Activated CD8-positive, alpha-beta memory T cell treated with anti-CD3 and anti-CD28 coated beads, Interleukin-2, amount 50 U/mL, for 1 hour (primary cell): Measurements from ENCODE around the gene DLK1.

ENCODE experiments used
- DNase-seq: peaks from one replicate; pipeline ENCODE4 v3.0.0-alpha.2; 2020; ENCODE audit errors: extremely low read depth

Gene DLK1

DNA sequence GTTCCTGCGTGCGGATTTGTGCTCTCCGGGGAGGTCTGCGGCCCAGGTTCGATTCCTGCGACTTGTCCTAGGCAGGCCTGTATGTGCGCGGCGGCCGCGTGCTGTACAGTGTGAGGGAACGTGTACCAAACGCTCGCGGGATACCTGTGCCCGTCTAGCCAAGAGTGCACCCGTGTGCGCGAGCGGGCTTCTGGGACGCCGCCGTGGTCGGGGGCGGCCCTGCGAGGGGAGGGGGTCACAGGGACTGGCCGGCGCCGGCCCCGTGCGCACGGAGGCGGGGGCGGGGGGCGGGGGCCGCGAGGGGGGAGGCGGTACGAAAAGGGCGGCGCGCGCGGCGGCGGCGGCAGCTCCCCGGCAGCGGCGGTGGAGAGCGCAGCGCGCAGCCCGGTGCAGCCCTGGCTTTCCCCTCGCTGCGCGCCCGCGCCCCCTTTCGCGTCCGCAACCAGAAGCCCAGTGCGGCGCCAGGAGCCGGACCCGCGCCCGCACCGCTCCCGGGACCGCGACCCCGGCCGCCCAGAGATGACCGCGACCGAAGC is at the start of gene DLK1:
Gene DLK1, plus strand, starts transcription at position 343 of the 536 bp plus-strand sequence. Its CDS starts 177 bp downstream, at position 520.
- DNase-seq: no peak

DNA sequence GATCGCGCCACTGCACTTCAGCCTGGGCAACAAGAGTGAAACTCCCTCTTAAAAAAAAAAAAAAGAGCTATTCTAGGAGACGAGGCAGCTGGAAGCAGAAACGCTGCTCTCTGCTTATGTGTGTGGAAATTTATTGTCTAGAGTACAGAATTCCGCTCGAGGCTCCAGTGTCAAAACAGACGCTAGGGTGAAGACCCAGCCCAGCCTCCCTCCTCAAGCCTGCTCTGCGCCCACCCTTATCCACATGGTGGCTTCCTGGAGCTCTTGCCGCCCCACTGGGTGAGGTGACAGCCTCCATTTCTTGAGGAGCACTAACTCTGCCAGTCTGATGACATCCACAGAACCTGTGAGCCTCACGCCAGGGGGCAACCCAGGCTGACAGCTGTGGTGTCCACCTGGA is 49.5 kb upstream of the DLK1 start:
- DNase-seq: no peak

DNA sequence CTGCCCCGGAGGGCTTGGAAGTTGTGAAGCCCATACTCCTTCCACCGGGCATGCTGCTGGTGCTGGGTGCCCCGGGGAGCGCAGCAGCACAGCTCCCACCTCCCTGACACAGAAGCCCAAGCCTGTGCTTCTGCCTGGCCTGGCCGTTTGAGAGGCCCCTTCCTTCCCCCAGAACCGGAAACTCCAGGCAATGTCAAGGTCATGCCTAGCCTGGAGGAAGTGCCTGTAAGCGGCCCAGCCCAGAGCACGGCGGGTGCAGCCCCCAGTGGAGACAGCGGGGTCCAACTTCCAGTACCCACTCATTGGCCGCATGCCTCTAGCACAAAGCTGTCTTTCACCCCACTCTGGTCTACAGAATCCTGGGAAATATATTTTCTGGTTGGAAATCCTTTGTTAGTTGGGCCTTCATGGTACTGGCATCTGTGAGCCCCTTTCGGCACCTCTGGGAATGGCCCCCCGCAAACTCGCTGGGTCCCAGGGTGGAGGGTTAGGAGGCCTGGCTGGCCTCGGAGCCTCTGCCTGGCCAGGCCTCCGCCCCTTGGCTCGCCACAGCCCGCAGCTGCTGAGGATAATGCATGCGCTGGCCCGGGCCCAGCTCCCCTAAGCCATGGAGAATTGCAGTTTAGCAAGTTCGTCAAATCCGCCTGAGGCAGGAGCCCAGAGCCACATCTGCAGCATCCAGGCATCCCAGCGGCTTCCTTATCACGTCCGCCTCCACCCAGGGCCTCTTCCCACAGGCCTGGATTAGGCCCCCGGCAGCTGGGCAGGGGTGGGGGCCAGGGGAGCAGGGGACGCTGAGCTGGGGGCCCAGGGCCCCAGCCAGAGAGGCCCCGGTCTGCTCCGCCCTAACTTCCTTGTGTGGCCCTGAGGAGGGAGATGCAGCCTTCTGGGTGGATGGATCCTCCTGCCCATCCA is 48.9 kb upstream of the DLK1 start:
- DNase-seq: no peak

DNA sequence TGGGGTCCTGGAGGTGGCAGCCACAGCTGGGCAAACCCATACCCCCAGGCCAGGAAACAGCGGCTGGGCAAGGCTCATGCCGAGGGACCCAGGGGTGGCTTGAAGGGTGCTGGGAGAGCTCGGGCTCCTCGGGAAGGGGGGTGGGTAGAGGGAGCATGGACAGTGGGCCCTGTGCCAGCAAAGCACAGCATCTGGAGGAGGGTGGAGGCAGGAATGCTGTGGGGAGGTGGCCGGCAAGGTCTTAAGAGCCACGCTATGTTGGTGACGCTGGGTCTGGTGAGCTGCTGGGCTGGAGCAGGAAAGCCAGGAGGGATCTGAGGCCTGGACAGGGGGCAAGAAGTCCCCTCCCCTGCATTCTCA is 48.2 kb upstream of the DLK1 start:
- no peak for DNase-seq

DNA sequence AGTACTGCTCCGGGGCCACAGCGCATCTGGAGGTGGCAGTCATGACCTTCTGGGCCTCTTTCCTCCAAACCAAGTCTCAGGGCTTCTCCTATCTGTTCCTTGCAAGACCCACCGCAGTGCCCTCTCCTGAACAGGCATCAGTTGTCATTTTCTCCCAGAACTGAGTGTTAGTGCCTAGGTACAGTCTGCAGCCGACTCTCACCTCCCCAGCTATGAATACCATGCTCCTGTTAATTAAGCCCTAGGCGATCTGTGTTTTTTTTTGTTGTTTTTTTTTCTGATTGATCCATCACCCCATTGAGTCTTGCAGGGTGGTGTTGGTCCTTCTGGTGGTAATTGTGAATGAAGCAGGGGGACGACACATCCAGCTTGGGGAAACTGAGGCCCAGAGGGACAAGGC is 47.5 kb upstream of the DLK1 start:
- no peak for DNase-seq

DNA sequence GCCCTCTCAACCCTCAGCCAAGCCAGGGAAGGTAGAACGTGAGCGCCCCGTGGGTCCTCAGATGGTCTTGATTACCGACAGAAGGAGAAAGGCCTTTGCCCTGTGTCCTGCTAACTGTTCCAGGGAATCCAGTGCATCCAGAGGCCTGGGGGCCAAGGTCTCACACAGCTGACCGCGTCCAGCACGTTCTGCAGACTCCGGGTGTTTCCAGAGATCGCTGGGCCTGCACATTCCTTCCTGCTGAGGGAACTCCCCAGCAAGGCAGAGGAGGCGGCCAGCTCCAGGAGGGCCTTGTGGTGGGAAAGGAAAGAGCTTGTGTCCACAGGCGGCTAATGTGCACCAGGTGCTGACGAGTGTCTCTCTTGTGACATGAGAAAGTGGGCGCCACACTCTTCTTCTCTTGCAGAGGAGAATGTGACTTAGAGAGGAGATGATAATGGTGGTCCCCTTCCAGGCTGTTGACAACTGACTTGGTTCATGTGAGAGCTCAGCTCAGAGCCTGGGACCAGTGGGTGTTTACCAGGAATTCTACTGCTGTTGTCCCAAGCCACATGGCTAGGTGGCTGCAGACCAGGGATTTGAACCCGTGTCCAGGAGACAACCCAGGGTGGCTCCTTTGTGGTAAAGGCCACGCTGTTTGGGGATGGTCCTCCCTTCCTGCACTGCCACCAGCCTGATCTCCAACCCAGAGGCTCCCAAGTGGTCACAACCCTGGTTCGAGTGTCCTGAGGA is 46.8 kb upstream of the DLK1 start:
- no peak for DNase-seq

DNA sequence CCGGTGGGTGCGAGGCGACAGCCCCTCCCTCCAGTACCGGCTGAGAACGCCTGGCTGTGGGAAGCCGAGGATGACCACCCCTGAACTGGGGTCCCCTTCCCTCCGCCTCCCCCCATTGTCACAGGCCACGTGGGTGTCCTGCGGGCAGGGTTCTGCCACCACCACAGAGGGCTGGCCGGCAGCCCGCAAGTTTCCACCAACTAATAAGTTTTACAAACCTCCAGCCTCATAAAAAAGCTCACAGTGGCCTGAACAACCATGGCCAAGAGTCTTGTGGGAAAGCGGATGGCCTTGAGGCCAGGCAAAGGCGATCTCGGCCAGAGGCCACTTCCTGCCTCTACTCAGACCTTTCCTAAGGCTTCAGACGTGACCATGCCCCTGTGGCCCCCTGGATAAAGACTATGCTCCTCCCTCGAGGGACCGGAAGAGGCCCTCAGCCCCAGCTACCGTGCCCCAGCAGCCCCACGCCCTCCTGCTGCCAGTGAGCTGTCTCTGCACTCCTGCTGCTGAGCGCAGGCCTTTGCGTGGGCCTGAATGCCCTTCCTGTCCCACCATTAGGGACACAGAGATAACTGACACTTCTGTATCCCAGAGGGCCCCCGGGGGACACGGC is 46.1 kb upstream of the DLK1 start:
- DNase-seq: no peak

DNA sequence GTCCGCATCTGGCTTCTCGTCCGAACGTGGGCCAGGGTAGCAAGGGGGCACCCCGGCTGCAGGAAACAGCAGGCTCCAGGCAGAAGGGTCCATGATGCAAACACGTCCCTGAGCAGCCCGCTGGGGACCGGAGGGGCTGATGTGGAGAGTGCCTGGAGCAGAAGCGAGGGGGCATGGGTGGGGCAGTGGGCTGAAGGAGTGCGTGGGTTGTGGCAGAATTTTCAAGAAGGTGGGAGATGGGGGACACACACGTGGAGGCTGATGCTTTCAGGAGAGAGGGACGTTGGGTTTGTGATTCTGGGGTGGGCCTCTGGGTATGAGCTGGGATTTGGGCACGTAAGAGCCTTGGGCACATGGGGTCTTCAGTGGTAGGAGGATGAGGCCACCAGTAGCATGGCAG is 45.6 kb upstream of the DLK1 start:
- no peak for DNase-seq

DNA sequence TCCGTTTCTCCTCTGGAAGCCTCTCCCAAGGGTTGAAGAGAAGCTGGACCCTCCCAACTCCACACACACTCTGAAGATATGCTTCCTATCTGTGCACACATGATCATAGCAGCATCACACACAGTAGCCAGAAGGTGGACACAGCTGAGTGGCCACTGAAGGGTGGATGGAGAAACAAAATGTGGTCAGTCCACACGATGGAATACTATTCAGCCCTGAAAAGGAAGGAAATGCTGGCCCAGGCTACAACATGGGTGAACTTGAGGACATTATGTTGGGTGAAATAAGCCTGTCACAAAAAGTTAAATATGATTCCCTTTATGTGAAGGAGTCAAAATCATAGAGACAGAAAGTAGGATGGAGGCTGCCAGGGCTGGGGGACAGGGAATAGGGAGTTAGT is 43.9 kb upstream of the DLK1 start:
- DNase-seq: no peak

DNA sequence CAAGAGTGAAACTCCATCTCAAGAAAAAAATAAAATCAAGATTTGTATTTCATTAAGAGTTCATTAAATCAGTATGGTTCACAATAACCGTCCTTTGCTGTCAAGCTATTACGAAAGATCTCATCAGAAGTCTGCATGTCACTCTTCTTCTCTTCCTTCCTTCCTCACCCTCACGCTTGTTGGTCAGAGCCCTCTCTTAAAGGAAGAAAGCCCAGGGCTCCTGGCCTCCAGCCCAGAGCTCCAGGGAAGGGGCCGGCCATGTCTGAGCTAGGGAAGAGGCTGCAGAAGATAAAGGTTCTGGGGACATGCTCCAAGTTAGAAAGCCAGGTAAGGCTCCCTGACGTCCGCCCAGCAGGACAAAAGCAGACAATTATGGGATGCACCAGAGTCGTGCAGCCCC is 43.1 kb upstream of the DLK1 start:
- DNase-seq: no peak

DNA sequence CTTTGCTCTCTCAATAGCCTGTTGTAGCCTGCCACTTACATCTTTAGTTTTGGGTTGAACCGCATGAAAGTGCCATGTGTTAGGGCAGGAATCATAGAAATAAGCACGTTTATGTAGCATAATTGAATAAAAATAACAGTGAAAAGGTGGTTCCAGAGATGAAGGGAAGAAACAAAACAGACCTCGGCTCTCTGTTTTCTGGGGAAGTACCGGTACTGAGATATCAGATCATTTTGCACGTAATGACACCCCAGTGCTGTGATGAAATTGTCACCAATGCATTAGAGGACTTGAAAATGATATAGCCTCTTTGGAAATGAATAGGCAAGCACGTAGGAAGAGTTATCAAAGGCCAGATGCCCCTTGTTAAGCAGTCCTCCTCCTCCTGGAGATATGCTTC is 42.5 kb upstream of the DLK1 start:
- DNase-seq: no peak

DNA sequence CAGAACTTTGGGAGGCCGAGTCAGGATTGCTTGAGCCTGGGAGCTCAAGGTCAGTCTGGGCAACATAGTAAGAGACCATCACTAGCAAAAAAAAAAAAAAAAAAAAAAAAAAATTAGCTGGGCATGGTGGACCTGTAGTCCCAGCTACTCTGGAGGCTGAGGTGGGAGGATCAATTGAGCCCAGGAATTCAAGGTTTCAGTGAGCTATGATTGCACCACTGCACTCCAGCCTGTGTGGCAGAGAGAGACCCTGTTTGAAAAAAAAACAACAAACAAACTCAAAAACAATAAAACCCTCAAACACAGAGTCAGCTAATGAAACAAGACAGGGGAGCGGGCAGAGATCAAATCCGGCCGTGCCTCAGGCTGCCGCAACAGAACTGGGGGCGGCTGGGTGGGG is 41.7 kb upstream of the DLK1 start:
- no peak for DNase-seq

DNA sequence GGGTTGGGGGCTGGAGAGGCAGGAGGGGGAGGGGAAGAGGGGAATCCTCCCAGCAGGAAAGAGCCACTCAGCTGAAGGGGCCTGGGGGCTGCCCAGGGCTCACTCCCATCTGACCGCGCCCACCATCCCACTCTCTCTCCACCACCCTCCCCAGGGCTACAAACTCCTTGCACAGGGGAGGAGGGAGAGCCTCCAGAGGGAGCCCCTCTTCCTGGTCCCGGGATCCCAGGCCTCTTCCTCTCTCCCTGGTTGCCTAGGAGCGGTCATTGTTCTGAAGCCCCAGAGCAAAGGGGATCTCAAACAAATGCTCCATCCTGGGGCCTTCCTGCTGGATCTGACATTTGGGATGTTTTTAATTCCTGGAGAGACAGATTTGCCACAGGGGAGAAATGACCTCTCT is 39.8 kb upstream of the DLK1 start:
- no peak for DNase-seq

DNA sequence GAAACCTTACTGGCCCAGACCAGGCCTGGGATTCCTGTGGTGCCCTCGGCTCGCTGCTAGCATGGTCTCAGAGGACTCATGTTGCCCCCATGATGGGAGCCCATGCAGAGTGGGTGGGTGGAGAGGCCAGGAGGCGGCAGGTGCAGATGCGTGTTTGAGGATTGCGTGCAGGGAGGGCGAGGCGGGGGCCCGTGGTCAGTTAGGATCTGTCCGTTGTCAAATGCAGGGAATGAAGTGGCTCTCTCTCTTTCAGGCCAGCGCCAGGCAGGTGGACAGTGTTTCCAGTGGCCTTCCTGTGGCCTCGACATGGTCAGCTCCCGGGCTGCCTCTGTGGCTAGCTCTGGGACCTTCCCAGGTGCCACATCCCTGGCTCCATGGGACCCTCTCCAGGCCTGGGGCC is 39.3 kb upstream of the DLK1 start:
- DNase-seq: no peak

DNA sequence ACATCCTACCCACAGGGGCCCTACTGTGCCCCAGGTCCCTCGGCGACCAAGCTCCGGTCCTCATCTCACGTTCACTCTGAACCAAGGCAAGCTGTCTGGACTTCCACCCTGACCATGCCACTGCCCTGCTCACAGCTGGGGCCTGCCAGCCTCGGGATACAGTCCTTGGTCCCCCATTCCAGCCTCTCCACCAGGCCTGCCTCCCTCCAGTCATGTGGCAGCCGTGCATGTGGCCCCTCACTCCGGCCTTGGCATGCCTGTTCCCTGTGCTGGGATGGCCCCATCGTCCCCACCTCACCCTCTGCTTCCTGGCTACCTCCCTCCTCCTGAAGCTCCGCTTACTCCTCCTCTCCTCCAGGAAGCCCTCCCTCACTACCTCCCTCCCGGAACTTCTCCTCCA is 38.6 kb upstream of the DLK1 start:
- no peak for DNase-seq

DNA sequence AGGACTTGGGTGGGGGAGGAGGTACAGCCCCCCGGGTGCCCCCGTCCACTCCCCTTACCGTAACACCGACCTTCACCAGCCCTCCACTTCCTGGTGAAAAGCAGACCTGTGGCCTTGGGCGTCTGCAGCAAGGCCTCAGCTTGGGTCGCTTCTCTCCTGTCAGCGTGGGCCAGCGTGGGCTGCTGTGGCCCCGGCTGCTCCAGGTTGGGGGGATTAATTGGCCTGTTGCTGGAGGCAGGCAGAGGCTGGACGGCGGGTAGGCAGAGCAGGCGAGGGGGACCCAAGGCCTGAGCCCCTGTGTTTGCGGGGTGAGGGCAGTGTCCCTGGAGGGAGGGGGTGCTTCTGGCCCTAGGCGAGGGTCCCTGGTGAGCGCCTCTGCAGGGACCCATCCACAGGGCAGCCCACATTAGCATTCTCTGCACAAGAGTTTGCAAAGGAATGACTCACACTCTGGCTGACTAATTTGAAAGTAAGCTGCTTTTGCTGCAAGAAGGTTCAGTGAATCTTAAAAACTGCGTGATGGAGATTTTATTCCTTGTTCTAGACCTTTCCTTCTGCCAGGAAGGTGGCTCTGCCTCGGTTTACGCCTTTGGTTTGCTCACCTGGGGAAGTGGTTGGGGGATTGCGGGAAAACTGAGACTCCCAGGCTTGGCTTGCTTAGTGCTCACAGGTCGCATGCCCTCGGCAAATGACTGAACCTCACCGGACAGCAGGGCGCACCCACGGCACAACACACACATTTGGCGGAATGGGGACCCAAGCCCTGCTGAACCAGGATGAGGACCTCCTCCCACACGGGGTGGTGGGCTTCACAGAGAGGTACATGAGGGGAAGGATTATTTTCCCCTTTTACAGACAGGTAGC is 37.9 kb upstream of the DLK1 start:
- no peak for DNase-seq

DNA sequence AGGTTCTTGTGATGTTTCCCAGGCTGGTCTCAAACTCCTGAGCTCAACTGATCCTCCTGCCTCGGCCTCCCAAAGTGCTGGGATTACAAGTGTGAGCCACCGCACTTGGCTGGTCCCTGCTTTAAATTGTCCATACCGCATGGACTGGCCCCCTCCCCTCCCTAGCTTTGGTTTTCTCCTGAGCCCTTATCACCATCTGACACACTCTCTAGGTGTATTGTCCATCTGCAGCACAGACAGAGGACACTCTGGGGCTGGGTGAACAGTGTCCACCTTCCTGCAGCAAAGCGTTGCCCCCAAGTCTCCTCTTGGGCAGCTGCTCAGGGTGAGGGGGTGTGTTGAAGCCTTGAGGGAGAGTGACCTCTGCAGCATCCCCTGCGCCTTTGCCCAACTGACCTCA is 36.0 kb upstream of the DLK1 start:
- DNase-seq: no peak

DNA sequence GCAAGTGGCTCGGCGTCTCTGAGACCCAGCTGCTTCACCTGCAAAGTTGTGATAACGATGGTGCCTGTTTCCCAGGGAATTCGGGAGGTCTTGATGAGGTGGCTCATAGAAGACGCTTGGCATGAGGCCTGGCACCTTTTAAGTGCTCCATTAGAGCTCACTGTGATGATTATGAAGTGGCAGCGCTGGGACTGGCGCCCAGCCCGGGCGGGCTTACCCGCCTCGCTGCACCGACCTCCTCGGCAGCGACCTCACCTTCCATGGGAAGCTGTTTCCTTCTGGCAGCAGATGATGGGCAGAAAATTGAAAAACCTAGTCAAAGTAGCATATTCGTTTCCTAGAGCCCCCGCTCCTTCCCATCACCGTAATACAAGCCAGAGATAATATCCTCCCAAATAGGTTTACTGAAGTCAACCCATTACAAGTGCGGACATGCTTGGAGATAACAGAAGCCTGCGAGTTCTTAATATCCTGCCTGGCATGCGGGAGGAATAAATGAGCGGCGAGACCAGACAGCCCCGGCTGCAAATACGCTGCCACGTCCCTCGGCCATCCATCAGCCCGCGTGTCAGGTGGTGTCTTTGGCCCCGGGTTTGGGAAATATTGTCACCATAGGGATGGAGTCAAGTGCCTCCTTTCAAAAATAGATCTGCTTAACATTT is 35.2 kb upstream of the DLK1 start:
- DNase-seq: no peak

DNA sequence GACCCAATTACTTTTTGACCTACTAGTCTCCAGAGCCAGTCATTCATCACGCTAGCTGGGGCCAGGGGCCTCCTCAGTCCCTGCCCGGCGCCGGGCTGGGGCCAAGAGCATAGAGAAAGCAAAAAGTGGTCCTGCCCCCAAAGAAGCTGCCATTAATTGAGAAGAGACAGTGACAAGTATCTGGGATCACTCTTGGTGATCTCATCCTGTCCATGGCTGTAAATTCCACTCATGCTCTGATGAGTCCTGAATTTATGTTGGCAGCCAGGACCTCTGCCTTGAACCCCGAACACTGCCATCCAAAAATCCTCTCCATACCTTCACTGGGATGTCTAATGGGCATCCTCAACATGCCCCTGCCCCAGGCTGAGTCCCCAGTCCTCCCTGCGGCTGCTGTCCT is 34.4 kb upstream of the DLK1 start:
- no peak for DNase-seq

DNA sequence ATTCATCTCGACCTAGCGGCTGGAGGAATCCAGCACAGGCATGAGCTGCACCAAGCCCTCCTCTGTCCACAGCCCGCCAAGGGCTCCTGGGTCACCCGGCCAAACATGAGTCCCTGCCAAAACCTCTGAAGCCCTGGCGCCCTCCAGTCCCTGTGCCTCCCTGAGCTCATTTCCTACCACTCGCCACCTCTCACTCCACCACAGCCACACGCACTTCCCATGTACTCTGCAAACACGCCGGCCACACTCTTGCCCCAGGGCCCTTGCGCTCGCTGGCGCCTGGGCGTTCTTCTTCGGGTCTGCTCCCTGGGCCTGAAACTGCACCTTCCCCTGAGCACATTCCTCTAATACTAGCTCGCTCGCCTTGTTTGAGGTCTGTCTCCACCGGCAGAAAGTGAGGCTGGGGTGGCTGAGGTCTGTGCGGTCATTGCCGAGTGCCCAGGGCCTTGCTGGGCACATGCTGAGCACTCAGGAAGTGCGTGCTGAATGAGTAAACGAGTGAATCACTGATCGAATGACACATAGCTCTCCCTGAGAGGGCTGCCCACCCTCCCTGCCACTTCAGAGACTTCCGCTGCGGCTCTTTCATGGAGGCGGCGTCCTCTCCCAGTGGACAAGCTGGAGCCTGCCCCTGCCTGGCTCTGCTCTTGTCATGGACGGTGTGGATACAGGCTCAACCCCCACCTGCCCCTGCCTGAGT is 33.7 kb upstream of the DLK1 start:
- DNase-seq: no peak
